HL-60 (cell line): Measurements from ENCODE around the gene TTC33.
"Not testable (repeated sequence)": the region's sequence is repeated elsewhere in the genome, so short reads cannot be mapped to it uniquely, and the experiment has no call there.

Source experiments
- DNase-seq, 2 experiments: peaks; one replicate each; pipeline ENCODE4 v3.0.0-alpha.2; 2010 to 2020; ENCODE audit warnings: low read depth in 1 of 2, low spot score in 1 of 2
- H3K27ac ChIP-seq: fragments of 250-450 bp; sonication (Bioruptor Pico); replicated peaks from 2 replicates; pipeline ENCODE4 v1.5.1; 2020; ENCODE audit warnings: mild to moderate bottlenecking, moderate library complexity
- H3K27me3 ChIP-seq: fragments of 250-450 bp; sonication (Bioruptor Pico); 2 replicates; pipeline ENCODE4 v1.5.1; 2021; ENCODE audit warnings: mild to moderate bottlenecking, moderate library complexity; ENCODE audit not compliant: insufficient read depth, poor library complexity, severe bottlenecking
- H3K4me3 ChIP-seq: replicated peaks from 2 replicates; pipeline ENCODE4 v1.5.1; 2011; ENCODE audit warnings: mild to moderate bottlenecking, control low read depth, low read length; ENCODE audit not compliant: insufficient read depth
- CTCF ChIP-seq: IDR thresholded peaks from one replicate; pipeline ENCODE4 v1.5.1; 2011; ENCODE audit warnings: low read length, control low read depth, inconsistent platforms; ENCODE audit not compliant: insufficient read depth
- GABPA ChIP-seq: IDR thresholded peaks from 2 replicates; pipeline ENCODE4 v1.6.1; 2012; ENCODE audit warnings: low read depth
- POLR2AphosphoS5 ChIP-seq: IDR thresholded peaks from 2 replicates; pipeline ENCODE4 v1.6.1; 2012; ENCODE audit warnings: low read depth
- SPI1 ChIP-seq: IDR thresholded peaks from 2 replicates; pipeline ENCODE4 v1.6.1; 2012; ENCODE audit warnings: low read depth, mild to moderate bottlenecking, borderline replicate concordance
- TF ChIP-seq, protein P1 (sequence below): IDR thresholded peaks from 2 replicates; pipeline ENCODE4 v1.6.1; 2012; ENCODE audit warnings: low read depth; ENCODE audit not compliant: insufficient replicate concordance

TTC33 gene

GRCh38 chr5:40716590-40716989, 39.2 kb downstream of the TTC33 start:
- TF ChIP-seq, protein P1, sequence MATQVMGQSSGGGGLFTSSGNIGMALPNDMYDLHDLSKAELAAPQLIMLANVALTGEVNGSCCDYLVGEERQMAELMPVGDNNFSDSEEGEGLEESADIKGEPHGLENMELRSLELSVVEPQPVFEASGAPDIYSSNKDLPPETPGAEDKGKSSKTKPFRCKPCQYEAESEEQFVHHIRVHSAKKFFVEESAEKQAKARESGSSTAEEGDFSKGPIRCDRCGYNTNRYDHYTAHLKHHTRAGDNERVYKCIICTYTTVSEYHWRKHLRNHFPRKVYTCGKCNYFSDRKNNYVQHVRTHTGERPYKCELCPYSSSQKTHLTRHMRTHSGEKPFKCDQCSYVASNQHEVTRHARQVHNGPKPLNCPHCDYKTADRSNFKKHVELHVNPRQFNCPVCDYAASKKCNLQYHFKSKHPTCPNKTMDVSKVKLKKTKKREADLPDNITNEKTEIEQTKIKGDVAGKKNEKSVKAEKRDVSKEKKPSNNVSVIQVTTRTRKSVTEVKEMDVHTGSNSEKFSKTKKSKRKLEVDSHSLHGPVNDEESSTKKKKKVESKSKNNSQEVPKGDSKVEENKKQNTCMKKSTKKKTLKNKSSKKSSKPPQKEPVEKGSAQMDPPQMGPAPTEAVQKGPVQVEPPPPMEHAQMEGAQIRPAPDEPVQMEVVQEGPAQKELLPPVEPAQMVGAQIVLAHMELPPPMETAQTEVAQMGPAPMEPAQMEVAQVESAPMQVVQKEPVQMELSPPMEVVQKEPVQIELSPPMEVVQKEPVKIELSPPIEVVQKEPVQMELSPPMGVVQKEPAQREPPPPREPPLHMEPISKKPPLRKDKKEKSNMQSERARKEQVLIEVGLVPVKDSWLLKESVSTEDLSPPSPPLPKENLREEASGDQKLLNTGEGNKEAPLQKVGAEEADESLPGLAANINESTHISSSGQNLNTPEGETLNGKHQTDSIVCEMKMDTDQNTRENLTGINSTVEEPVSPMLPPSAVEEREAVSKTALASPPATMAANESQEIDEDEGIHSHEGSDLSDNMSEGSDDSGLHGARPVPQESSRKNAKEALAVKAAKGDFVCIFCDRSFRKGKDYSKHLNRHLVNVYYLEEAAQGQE: no peak
- Histone ChIP-seq H3K27me3 (no peaks in the 10 kb centered on the region), H3K27ac (no peak overlapping the region), H3K4me3 (no peak overlapping the region)
- no peak for DNase-seq

- Histone ChIP-seq H3K27me3 (no peaks in the 10 kb centered on the region), H3K27ac (no peak overlapping the region), H3K4me3 (no peak overlapping the region)
- no peak for DNase-seq
- no peak for TF ChIP-seq CTCF
- TF ChIP-seq, protein P1: no peak
- TF ChIP-seq POLR2AphosphoS5: no peak
- no peak for TF ChIP-seq GABPA
- no peak for TF ChIP-seq SPI1
These were observed 39.8 kb downstream of the TTC33 start for GRCh38 chr5:40716000-40716399.

DNA sequence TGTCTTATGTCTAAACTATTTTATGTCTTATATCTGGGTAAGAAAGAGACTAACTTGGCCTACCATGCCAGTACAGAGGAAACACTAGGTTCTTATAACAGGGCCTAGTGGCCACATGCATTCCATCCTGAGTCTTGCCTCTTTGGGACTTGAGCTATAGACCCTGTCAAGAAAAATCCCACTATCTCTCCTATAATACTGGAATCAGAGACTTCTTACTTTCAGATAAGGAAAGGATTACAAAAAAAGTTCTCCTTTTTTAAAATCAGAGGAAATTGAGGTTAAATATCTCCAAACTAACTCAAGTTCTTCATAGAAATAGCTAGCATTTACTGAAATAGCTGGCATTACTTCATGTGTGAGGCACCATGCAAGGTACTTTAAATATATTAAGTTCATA, 41.8 kb downstream of the TTC33 start:
- no peak for DNase-seq
- no peak overlapping the region for H3K27ac ChIP-seq
- TF ChIP-seq, protein P1: no peak
- TF ChIP-seq SPI1 (no peak), POLR2AphosphoS5 (no peak), CTCF (no peak), GABPA (no peak)
- H3K27me3 ChIP-seq: no peaks in the 10 kb centered on the region
- H3K4me3 ChIP-seq: no peak overlapping the region

- DNase-seq, H3K4me3 ChIP-seq, H3K27ac ChIP-seq, H3K27me3 ChIP-seq: not testable (repeated sequence)
These were observed 45.2 kb downstream of the TTC33 start for GRCh38 chr5:40710575-40710974.

DNA sequence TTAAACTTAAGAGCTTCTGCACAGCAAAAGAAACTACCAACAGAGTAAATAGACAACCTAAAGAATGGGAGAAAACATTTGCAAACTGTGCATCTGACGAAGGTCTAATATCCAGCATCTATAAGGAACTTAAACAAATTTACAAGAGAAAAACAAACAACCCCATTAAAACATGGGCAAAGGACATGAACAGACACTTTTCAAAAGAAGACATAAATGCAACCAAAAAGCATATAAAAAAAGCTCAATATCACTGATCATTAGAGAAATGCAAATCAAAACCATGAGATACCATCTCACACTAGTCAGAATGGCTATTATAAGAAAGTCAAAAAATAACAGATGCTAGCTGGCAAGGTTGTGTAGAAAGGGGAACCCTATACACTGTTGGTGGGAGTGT, 50.3 kb downstream of the TTC33 start:
- not testable (repeated sequence) for DNase-seq, H3K4me3 ChIP-seq, H3K27me3 ChIP-seq, H3K27ac ChIP-seq

DNA sequence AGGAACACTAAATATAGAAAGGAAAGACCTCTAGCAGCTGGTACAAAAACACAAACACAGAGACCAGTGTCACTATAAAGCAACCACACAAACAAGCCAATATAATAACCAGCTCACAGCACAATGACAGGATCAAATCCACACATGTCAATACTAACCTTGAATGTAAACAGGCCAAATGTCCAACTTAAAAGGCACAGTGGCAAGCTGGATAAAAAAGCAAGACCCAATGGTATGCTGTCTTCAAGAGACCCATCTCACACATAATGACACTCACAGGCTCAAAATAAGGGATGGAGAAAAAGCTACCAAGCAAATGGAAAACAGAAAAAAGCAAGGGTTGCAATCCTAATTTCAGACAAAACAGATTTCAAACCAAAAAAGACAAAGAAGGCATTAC, 53.7 kb downstream of the TTC33 start:
- DNase-seq, H3K27ac ChIP-seq, H3K27me3 ChIP-seq, H3K4me3 ChIP-seq: not testable (repeated sequence)
